ENCODE data around the gene OR7C2. TPM values are rescaled to one million over a fixed set of nuclear protein-coding genes. Genes with fewer than 3 reads are reported as not detected.

Gene OR7C2
- total RNA-seq (2021) (not detected in 3 replicates), Bru-seq, nascent RNA (not detected)
- long read RNA-seq, experiment 1: 0 reads
- long read RNA-seq, experiment 2: 0 reads
- long read RNA-seq, experiment 3: 0 reads

GRCh38 chr19:14941189-14941588 lies at the start of gene OR7C2:
OR7C2 (plus strand) TSS chr19:14941489; CDS start chr19:14941489, 0 bp downstream.
- peaks cover 8% of the 10 kb centered on the region; the same call in 1 of the 2 replicates for H3K36me3 Mint-ChIP-seq
- no peak within 1 kb of the TSS for H3K27ac Mint-ChIP-seq
- H3K9me3 Mint-ChIP-seq: peaks cover 21% of the 10 kb centered on the region
- H3K4me3 Mint-ChIP-seq: no peak within 1 kb of the TSS
- ChIA-PET POLR2A (no interaction called here), CTCF (no interaction called here)
- DNase-seq (ENCODE audit: low spot score) (no peak), ATAC-seq (no peak)
- peaks cover 16% of the 10 kb centered on the region for H3K27me3 Mint-ChIP-seq (ENCODE audit: low read depth)
- TF ChIP-seq NFE2L1 (CRISPR knock-in tag; IDR thresholded peaks at IDR 0.05): no peak
- TF ChIP-seq, protein P1, sequence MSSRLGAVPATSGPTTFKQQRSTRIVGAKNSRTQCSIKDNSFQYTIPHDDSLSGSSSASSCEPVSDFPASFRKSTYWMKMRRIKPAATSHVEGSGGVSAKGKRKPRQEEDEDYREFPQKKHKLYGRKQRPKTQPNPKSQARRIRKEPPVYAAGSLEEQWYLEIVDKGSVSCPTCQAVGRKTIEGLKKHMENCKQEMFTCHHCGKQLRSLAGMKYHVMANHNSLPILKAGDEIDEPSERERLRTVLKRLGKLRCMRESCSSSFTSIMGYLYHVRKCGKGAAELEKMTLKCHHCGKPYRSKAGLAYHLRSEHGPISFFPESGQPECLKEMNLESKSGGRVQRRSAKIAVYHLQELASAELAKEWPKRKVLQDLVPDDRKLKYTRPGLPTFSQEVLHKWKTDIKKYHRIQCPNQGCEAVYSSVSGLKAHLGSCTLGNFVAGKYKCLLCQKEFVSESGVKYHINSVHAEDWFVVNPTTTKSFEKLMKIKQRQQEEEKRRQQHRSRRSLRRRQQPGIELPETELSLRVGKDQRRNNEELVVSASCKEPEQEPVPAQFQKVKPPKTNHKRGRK (CRISPR knock-in tag; IDR thresholded peaks at IDR 0.05; ENCODE audit: borderline replicate concordance): no peak
- no peak for TF ChIP-seq KAT7 (CRISPR knock-in tag; IDR thresholded peaks at IDR 0.05; ENCODE audit: borderline replicate concordance)
- no peak for TF ChIP-seq SMAD3 (CRISPR knock-in tag; IDR thresholded peaks at IDR 0.05; ENCODE audit: borderline replicate concordance)
- no peak for TF ChIP-seq MYBL2 (CRISPR knock-in tag; IDR thresholded peaks at IDR 0.05)
- TF ChIP-seq FOXP1 (CRISPR knock-in tag; IDR thresholded peaks at IDR 0.05; ENCODE audit: borderline replicate concordance): no peak
- TF ChIP-seq CREB1 (CRISPR knock-in tag; IDR thresholded peaks at IDR 0.05): no peak
- TF ChIP-seq AFF4 (CRISPR knock-in tag; IDR thresholded peaks at IDR 0.05; ENCODE audit: borderline replicate concordance): no peak
- TF ChIP-seq, protein P2, sequence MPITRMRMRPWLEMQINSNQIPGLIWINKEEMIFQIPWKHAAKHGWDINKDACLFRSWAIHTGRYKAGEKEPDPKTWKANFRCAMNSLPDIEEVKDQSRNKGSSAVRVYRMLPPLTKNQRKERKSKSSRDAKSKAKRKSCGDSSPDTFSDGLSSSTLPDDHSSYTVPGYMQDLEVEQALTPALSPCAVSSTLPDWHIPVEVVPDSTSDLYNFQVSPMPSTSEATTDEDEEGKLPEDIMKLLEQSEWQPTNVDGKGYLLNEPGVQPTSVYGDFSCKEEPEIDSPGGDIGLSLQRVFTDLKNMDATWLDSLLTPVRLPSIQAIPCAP (CRISPR knock-in tag; IDR thresholded peaks at IDR 0.05): no peak
- TF ChIP-seq RELA (CRISPR knock-in tag; IDR thresholded peaks at IDR 0.05; ENCODE audit: borderline replicate concordance): no peak
- TF ChIP-seq, protein P3, sequence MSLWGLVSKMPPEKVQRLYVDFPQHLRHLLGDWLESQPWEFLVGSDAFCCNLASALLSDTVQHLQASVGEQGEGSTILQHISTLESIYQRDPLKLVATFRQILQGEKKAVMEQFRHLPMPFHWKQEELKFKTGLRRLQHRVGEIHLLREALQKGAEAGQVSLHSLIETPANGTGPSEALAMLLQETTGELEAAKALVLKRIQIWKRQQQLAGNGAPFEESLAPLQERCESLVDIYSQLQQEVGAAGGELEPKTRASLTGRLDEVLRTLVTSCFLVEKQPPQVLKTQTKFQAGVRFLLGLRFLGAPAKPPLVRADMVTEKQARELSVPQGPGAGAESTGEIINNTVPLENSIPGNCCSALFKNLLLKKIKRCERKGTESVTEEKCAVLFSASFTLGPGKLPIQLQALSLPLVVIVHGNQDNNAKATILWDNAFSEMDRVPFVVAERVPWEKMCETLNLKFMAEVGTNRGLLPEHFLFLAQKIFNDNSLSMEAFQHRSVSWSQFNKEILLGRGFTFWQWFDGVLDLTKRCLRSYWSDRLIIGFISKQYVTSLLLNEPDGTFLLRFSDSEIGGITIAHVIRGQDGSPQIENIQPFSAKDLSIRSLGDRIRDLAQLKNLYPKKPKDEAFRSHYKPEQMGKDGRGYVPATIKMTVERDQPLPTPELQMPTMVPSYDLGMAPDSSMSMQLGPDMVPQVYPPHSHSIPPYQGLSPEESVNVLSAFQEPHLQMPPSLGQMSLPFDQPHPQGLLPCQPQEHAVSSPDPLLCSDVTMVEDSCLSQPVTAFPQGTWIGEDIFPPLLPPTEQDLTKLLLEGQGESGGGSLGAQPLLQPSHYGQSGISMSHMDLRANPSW (CRISPR knock-in tag; conservative IDR thresholded peaks at IDR 0.05; ENCODE audit: low read depth): no peak
- TF ChIP-seq ATF1 (CRISPR knock-in tag; IDR thresholded peaks at IDR 0.05): no peak
- no peak for TF ChIP-seq ZNF416 (CRISPR knock-in tag; IDR thresholded peaks at IDR 0.05)
- TF ChIP-seq, protein P4, sequence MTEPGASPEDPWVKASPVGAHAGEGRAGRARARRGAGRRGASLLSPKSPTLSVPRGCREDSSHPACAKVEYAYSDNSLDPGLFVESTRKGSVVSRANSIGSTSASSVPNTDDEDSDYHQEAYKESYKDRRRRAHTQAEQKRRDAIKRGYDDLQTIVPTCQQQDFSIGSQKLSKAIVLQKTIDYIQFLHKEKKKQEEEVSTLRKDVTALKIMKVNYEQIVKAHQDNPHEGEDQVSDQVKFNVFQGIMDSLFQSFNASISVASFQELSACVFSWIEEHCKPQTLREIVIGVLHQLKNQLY (CRISPR knock-in tag; IDR thresholded peaks at IDR 0.05): no peak
- TF ChIP-seq ZBTB43 (CRISPR knock-in tag; IDR thresholded peaks at IDR 0.05): no peak
- TF ChIP-seq HMGA2 (CRISPR knock-in tag; IDR thresholded peaks at IDR 0.05): no peak
- TF ChIP-seq GABPB1 (CRISPR knock-in tag; IDR thresholded peaks at IDR 0.05): no peak
- TF ChIP-seq, protein P5, sequence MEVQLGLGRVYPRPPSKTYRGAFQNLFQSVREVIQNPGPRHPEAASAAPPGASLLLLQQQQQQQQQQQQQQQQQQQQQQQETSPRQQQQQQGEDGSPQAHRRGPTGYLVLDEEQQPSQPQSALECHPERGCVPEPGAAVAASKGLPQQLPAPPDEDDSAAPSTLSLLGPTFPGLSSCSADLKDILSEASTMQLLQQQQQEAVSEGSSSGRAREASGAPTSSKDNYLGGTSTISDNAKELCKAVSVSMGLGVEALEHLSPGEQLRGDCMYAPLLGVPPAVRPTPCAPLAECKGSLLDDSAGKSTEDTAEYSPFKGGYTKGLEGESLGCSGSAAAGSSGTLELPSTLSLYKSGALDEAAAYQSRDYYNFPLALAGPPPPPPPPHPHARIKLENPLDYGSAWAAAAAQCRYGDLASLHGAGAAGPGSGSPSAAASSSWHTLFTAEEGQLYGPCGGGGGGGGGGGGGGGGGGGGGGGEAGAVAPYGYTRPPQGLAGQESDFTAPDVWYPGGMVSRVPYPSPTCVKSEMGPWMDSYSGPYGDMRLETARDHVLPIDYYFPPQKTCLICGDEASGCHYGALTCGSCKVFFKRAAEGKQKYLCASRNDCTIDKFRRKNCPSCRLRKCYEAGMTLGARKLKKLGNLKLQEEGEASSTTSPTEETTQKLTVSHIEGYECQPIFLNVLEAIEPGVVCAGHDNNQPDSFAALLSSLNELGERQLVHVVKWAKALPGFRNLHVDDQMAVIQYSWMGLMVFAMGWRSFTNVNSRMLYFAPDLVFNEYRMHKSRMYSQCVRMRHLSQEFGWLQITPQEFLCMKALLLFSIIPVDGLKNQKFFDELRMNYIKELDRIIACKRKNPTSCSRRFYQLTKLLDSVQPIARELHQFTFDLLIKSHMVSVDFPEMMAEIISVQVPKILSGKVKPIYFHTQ (CRISPR knock-in tag; IDR thresholded peaks at IDR 0.05): no peak
- no peaks in the 10 kb centered on the region for H3K4me1 Mint-ChIP-seq
